GM23338 (cell line): ENCODE data around the gene RTN3. TPM values are rescaled to one million over a fixed set of nuclear protein-coding genes. Genes with fewer than 3 reads are reported as not detected.
A peak's percentile ranks its signal among the peaks of the same experiment; 100 is the strongest.
"Not testable (repeated sequence)": the region's sequence is repeated elsewhere in the genome, so short reads cannot be mapped to it uniquely, and the experiment has no call there.

Experiments
- ATAC-seq: fragments of 200-7000 bp; cut with Tn5 transposase; 3 replicates; pipeline ENCODE4 v1.9.1; 2020
- DNase-seq: peaks from one replicate; pipeline ENCODE4 v3.0.0-alpha.2; 2015; ENCODE audit warnings: low spot score
- H2AFZ ChIP-seq: fragments of 200-600 bp; sonication (generic); 2 replicates; pipeline ENCODE4 v1.8.0; 2016; ENCODE audit warnings: antibody characterized with exemption, mild to moderate bottlenecking, moderate library complexity
- H3F3A ChIP-seq: fragments of 200-600 bp; sonication (generic); replicated peaks from 2 replicates; pipeline ENCODE4 v1.8.0; 2017; ENCODE audit warnings: antibody characterized with exemption, mixed run types, low read depth
- H3K27ac ChIP-seq: fragments of 200-600 bp; sonication (generic); 2 replicates; pipeline ENCODE4 v1.6.1; 2016; ENCODE audit warnings: low read depth
- H3K27me3 ChIP-seq: fragments of 200-600 bp; sonication (generic); 2 replicates; pipeline ENCODE4 v1.8.0; 2016; ENCODE audit warnings: mild to moderate bottlenecking, mixed run types, moderate library complexity; ENCODE audit not compliant: insufficient read depth
- H3K36me3 ChIP-seq: fragments of 200-600 bp; sonication (generic); 2 replicates; pipeline ENCODE4 v1.8.0; 2016; ENCODE audit warnings: mild to moderate bottlenecking; ENCODE audit not compliant: insufficient read depth
- H3K4me1 ChIP-seq: fragments of 200-600 bp; sonication (generic); 2 replicates; pipeline ENCODE4 v1.8.0; 2016; ENCODE audit warnings: mild to moderate bottlenecking, moderate library complexity; ENCODE audit not compliant: insufficient read depth
- H3K4me2 ChIP-seq: fragments of 200-600 bp; sonication (generic); 2 replicates; pipeline ENCODE4 v1.7.1; 2017; ENCODE audit warnings: mixed run types
- H3K4me3 ChIP-seq: fragments of 200-600 bp; sonication (generic); 2 replicates; pipeline ENCODE4 v1.6.1; 2016; ENCODE audit warnings: mixed run types
- H3K79me2 ChIP-seq: fragments of 200-600 bp; sonication (generic); replicated peaks from 2 replicates; pipeline ENCODE4 v1.8.0; 2017; ENCODE audit warnings: mild to moderate bottlenecking; ENCODE audit not compliant: insufficient read depth
- H3K9me2 ChIP-seq: fragments of 200-600 bp; sonication (generic); 2 replicates; pipeline ENCODE4 v1.8.0; 2017; ENCODE audit not compliant: insufficient read depth
- H4K20me1 ChIP-seq: fragments of 200-600 bp; sonication (generic); replicated peaks from 2 replicates; pipeline ENCODE4 v1.8.0; 2017; ENCODE audit warnings: mild to moderate bottlenecking; ENCODE audit not compliant: insufficient read depth
- H3K27ac Mint-ChIP-seq: 2 replicates; pipeline ENCODE4 v1.8.0; 2020; ENCODE audit warnings: inconsistent platforms, mild to moderate bottlenecking, moderate library complexity, mixed read lengths
- H3K27me3 Mint-ChIP-seq: 3 replicates; pipeline ENCODE4 v1.8.0; 2022; ENCODE audit warnings: low read depth, mild to moderate bottlenecking, moderate library complexity, mixed read lengths, inconsistent platforms; ENCODE audit not compliant: insufficient read depth, poor library complexity
- H3K36me3 Mint-ChIP-seq: 3 replicates; pipeline ENCODE4 v1.8.0; 2021; ENCODE audit warnings: low read depth, mild to moderate bottlenecking, inconsistent platforms, moderate library complexity, mixed read lengths
- H3K4me1 Mint-ChIP-seq: 3 replicates; pipeline ENCODE4 v1.8.0; 2020; ENCODE audit warnings: mild to moderate bottlenecking, inconsistent platforms, mixed read lengths
- H3K4me3 Mint-ChIP-seq: 3 replicates; pipeline ENCODE4 v1.8.0; 2021; ENCODE audit warnings: moderate library complexity, mild to moderate bottlenecking, inconsistent platforms, mixed read lengths
- H3K9me3 Mint-ChIP-seq: 3 replicates; pipeline ENCODE4 v1.8.0; 2020; ENCODE audit warnings: moderate library complexity, mild to moderate bottlenecking, inconsistent platforms, mixed read lengths
- CTCF ChIP-seq, 2 experiments: fragments of 200-600 bp in 1 of 2; sonication (generic) in 1 of 2; conservative IDR thresholded peaks; 2 replicates each; pipeline versions ENCODE4 v1.5.1 to v1.6.1; 2016 to 2017; ENCODE audit warnings: antibody characterized with exemption in 2 of 2, low read depth in 2 of 2, mild to moderate bottlenecking in 2 of 2, moderate library complexity in 1 of 2
- EZH2phosphoT487 ChIP-seq: fragments of 200-600 bp; sonication (generic); IDR thresholded peaks from one replicate; pipeline ENCODE4 v1.8.1; 2018; ENCODE audit warnings: antibody characterized with exemption; ENCODE audit not compliant: unreplicated experiment
- NANOG ChIP-seq: IDR thresholded peaks from 2 replicates; pipeline ENCODE4 v1.6.1; 2016; ENCODE audit warnings: antibody characterized with exemption, borderline replicate concordance
- POLR2AphosphoS5 ChIP-seq: IDR thresholded peaks from 2 replicates; pipeline ENCODE4 v1.6.1; 2016; ENCODE audit warnings: antibody characterized with exemption, low read depth
- REST ChIP-seq: IDR thresholded peaks from one replicate; pipeline ENCODE4 v1.6.1; 2018; ENCODE audit warnings: antibody characterized with exemption; ENCODE audit not compliant: unreplicated experiment
- ZNF331 ChIP-seq: fragments of 250-450 bp; sonication (Bioruptor Pico); IDR thresholded peaks from 2 replicates; pipeline ENCODE4 v1.5.0; 2020; ENCODE audit warnings: low read depth, mild to moderate bottlenecking, moderate library complexity
- polyA plus RNA-seq: library from polyadenylated mRNA; unstranded; fragments of >200 nt; fragmentation: Nextera tagmentation; extraction: Ambion mirVana; gene quantifications from 2 replicates; pipeline ENCODE4 v1.2.1, GENCODE V29; 2016
- total RNA-seq: library from RNA; depleted of rRNA; stranded (reverse); fragments of >200 nt; shearing (Covaris generic); gene quantifications from 2 replicates; pipeline ENCODE4 v1.2.3, GENCODE V29; 2014

RTN3 gene
- total and polyA plus RNA-seq, 2 experiments from 2014 or later: 138 to 162 TPM

- Histone ChIP-seq H3K79me2 (peaks cover 59% of the 10 kb centered on the region), H3K36me3 (no peaks in the 10 kb centered on the region), H2AFZ (0 out of 2 replicates have a peak overlapping the region, but pooled peaks have one; percentile 25), H4K20me1 (peaks cover 32% of the 10 kb centered on the region), H3F3A (0 out of 2 replicates have a peak, but pooled peaks cover 3% of the 10 kb centered on the region), H3K4me2 (peak overlapping the region; percentile 86), H3K27ac (peak overlapping the region; percentile 97), H3K4me3 (peak overlapping the region; percentile 82), H3K4me1 (peaks cover 29% of the 10 kb centered on the region), H3K27me3 (no peaks in the 10 kb centered on the region), H3K9me2 (no peaks in the 10 kb centered on the region)
- peak overlapping the region; percentile 92 for H3K4me3 Mint-ChIP-seq
- TF ChIP-seq CTCF (conservative IDR thresholded peaks at IDR 0.05; ENCODE audit: low read depth in 2 of 2): peak in 1 of 2 experiments; percentile 36; a peak in 1 of 4 replicates
- no peak for TF ChIP-seq NANOG
- H3K9me3 Mint-ChIP-seq: no peaks in the 10 kb centered on the region
- H3K36me3 Mint-ChIP-seq: peaks cover 3% of the 10 kb centered on the region; the same call in 2 of the 3 replicates
- peaks cover 14% of the 10 kb centered on the region for H3K27me3 Mint-ChIP-seq
- ATAC-seq (peak; percentile 39), DNase-seq (peak; percentile 66)
- H3K27ac Mint-ChIP-seq: peak overlapping the region; percentile 88
- H3K4me1 Mint-ChIP-seq: peaks cover 29% of the 10 kb centered on the region
Measured at GRCh38 chr11:63682066-63683021, 1.0 kb downstream of the RTN3 start.

GRCh38 chr11:63683133-63683991, 2.1 kb downstream of the RTN3 start:
- H3K4me3 Mint-ChIP-seq: peak overlapping the region; percentile 92
- peak overlapping the region; percentile 97; the same call in 1 of the 2 replicates for H3K27ac ChIP-seq
- peaks cover 36% of the 10 kb centered on the region for H3K4me1 ChIP-seq
- H3K36me3 ChIP-seq: no peaks in the 10 kb centered on the region
- peak overlapping the region; percentile 86 for H3K4me2 ChIP-seq
- no peaks in the 10 kb centered on the region for H3K9me3 Mint-ChIP-seq
- H3K27me3 ChIP-seq: no peaks in the 10 kb centered on the region
- DNase-seq (no peak), ATAC-seq (no peak)
- H2AFZ ChIP-seq: no peak overlapping the region
- peak overlapping the region; percentile 82 for H3K4me3 ChIP-seq
- H3K27me3 Mint-ChIP-seq: peaks cover 14% of the 10 kb centered on the region
- H4K20me1 ChIP-seq: peaks cover 37% of the 10 kb centered on the region
- no peaks in the 10 kb centered on the region for H3K9me2 ChIP-seq
- H3K4me1 Mint-ChIP-seq: peaks cover 33% of the 10 kb centered on the region
- H3F3A ChIP-seq: 0 out of 2 replicates have a peak, but pooled peaks cover 3% of the 10 kb centered on the region
- peaks cover 3% of the 10 kb centered on the region; the same call in 2 of the 3 replicates for H3K36me3 Mint-ChIP-seq
- peak overlapping the region; percentile 88 for H3K27ac Mint-ChIP-seq
- H3K79me2 ChIP-seq: peaks cover 69% of the 10 kb centered on the region
- TF ChIP-seq ZNF331 (no peak), POLR2AphosphoS5 (no peak), REST (no peak), EZH2phosphoT487 (no peak)

- Histone ChIP-seq H3K4me1 (peaks cover 45% of the 10 kb centered on the region), H3K79me2 (peaks cover 87% of the 10 kb centered on the region), H4K20me1 (peaks cover 47% of the 10 kb centered on the region)
- not testable (repeated sequence) for H3K4me2 ChIP-seq, H2AFZ ChIP-seq, H3K27ac Mint-ChIP-seq, H3K9me2 ChIP-seq, H3K27me3 ChIP-seq, H3K27me3 Mint-ChIP-seq, H3K36me3 Mint-ChIP-seq, H3K4me3 Mint-ChIP-seq, ATAC-seq, H3K9me3 Mint-ChIP-seq, DNase-seq, H3K4me3 ChIP-seq, H3F3A ChIP-seq, H3K36me3 ChIP-seq, H3K27ac ChIP-seq
- H3K4me1 Mint-ChIP-seq: peaks cover 47% of the 10 kb centered on the region
Measured at GRCh38 chr11:63685158-63685721, 3.9 kb downstream of the RTN3 start.
